Astrocyte of the cerebellum (primary cell): Measurements from ENCODE around the gene RCC2.

Experiments
- DNase-seq: peaks from one replicate; pipeline ENCODE4 v3.0.0-alpha.2; 2011; ENCODE audit warnings: low read depth
- H3K4me3 ChIP-seq: 2 replicates; pipeline ENCODE4 v1.5.1; 2011; ENCODE audit warnings: mild to moderate bottlenecking, low read depth, low read length, moderate library complexity
- CTCF ChIP-seq: IDR thresholded peaks from 2 replicates; pipeline ENCODE4 v1.5.1; 2012; ENCODE audit warnings: low read length, low read depth, moderate library complexity, mild to moderate bottlenecking; ENCODE audit errors: missing control alignments
- in situ Hi-C: cut with HindIII; loops from 2 replicates; pipeline ENCODE4 v1.10.0; 2017; ENCODE audit warnings: low sequenced_read_pairs

Gene RCC2

GRCh38 chr1:17372955-17373354 is 66.5 kb downstream of the RCC2 start:
- in situ Hi-C loops = no loop called here
- TF ChIP-seq CTCF = no peak

GRCh38 chr1:17371896-17372295 is 67.6 kb downstream of the RCC2 start, which contains the start of gene PADI6:
TSS of gene PADI6 (plus strand) at chr1:17372196. CDS start at chr1:17372246, 50 bp downstream.
- DNase-seq = no peak
- in situ Hi-C loops = no loop called here
- no peak for TF ChIP-seq CTCF
- no peak within 1 kb of the TSS for H3K4me3 ChIP-seq

More at GRCh38 chr1:17372955-17373354, 66.5 kb downstream of the RCC2 start:
- H3K4me3 ChIP-seq = no peak overlapping the region
- no peak for DNase-seq

- H3K4me3 ChIP-seq = no peak overlapping the region
- peak; percentile 42 for TF ChIP-seq CTCF
- no peak for DNase-seq
- in situ Hi-C loops = no loop called here
Measured at GRCh38 chr1:17370618-17371017, 68.9 kb downstream of the RCC2 start.

GRCh38 chr1:17369466-17369865 is 70.0 kb downstream of the RCC2 start:
- no peak overlapping the region for H3K4me3 ChIP-seq
- no peak for TF ChIP-seq CTCF
- in situ Hi-C loops = no loop called here
- no peak for DNase-seq

DNA sequence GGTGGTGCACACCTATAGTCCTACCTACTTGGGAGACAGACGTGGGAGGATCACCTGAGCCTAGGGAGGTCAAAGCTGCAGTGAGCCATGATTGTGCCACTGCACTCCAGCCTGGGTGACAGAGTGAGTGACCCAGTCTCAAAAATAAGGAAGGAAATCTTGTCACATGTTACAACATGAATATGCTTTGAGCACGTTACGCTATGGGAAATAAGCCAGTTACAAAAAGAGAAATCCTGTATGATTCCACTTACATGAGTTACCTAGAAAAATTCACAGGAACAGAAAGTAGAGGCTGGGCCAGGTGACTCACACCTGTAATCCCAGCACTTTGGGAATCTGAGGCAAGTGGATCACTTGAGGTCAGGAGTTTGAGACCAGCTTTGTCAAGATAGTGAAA is 74.2 kb downstream of the RCC2 start:
- no peak overlapping the region for H3K4me3 ChIP-seq
- no peak for DNase-seq
- in situ Hi-C loops = no loop called here
- TF ChIP-seq CTCF = no peak

DNA sequence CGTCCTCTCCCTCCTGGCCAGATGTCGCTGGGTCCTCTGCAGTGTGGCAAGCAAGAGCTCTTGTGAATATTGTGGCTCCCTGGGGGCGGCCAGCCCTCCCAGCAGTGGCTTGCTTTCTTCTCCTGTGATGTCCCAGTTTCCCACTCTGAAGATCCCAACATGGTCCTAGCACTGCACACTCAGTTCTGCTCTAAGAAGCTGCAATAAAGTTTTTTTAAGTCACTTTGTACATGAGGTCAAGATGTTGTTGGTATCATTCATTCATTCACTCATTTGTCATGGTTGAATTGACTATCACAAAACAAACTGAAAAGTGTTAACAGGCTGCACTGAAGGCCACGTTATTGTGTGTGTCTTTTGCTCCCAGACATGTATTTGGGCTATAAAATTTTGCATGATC is 75.7 kb downstream of the RCC2 start:
- in situ Hi-C loops = no loop called here
- TF ChIP-seq CTCF = no peak
- no peak overlapping the region for H3K4me3 ChIP-seq
- no peak for DNase-seq

DNA sequence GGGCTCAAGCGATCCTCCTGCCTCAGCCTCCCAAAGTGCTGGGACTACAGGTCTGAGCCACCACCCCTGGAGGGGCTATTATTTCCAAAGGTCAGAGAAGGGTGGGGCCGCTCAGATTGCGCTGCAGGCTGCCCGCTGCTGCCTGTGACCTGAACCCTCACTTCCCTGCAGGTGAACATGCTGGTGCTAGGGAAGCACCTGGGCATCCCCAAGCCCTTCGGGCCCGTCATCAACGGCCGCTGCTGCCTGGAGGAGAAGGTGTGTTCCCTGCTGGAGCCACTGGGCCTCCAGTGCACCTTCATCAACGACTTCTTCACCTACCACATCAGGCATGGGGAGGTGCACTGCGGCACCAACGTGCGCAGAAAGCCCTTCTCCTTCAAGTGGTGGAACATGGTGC is 76.1 kb downstream of the RCC2 start:
- DNase-seq = no peak
- H3K4me3 ChIP-seq = no peak overlapping the region
- no peak for TF ChIP-seq CTCF
- in situ Hi-C loops = no loop called here
